Upper lobe of left lung (tissue), 6 donors: ENCODE results near the gene MCTP1. TPM values are rescaled to one million over a fixed set of nuclear protein-coding genes. Genes with fewer than 3 reads are reported as not detected.

ENCODE experiments used
- ATAC-seq, 2 donors: fragments of 200-7000 bp; cut with Tn5 transposase; one replicate each; pipeline ENCODE4 v1.9.1; 2022; ENCODE audit warnings: mild to moderate bottlenecking in 2 of 2, moderate library complexity in 2 of 2; ENCODE audit not compliant: low FRiP score in 2 of 2
- DNase-seq, 2 donors: peaks; one replicate each; pipeline ENCODE4 v3.0.0-alpha.2; 2019 to 2020
- H3K27ac ChIP-seq, 4 donors: fragments of 200-600 bp; sonication (generic); one replicate each; pipeline ENCODE4 v1.5.1; 2016 to 2019
- H3K27me3 ChIP-seq, 4 donors: fragments of 200-600 bp; sonication (generic); one replicate each; pipeline ENCODE4 v1.5.1; 2017 to 2019
- H3K36me3 ChIP-seq, 4 donors: fragments of 200-600 bp; sonication (generic); one replicate each; pipeline ENCODE4 v1.5.1; 2016 to 2019
- H3K4me1 ChIP-seq, 4 donors: fragments of 200-600 bp; sonication (generic); one replicate each; pipeline ENCODE4 v1.5.1; 2018 to 2019
- H3K4me3 ChIP-seq, 4 donors: fragments of 200-600 bp; sonication (generic); one replicate each; pipeline ENCODE4 v1.5.1; 2017 to 2019; ENCODE audit warnings: mild to moderate bottlenecking in 2 of 4, moderate library complexity in 1 of 4
- H3K9me3 ChIP-seq, 4 donors: fragments of 200-600 bp; sonication (generic); one replicate each; pipeline ENCODE4 v1.5.1; 2018 to 2019
- EP300 ChIP-seq, 4 donors: sonication (generic); formaldehyde crosslinking; IDR thresholded peaks; one replicate each; pipeline ENCODE4 v1.5.1; 2017; ENCODE audit warnings: antibody characterized with exemption in 4 of 4, control low read depth in 2 of 4
- POLR2A ChIP-seq, 4 donors: fragments of 450-650 bp; IDR thresholded peaks; one replicate each; pipeline ENCODE4 v1.5.1; 2016 to 2017; ENCODE audit warnings: antibody characterized with exemption in 4 of 4, mild to moderate bottlenecking in 2 of 4
- POLR2AphosphoS5 ChIP-seq, 2 donors: sonication (generic); formaldehyde crosslinking; IDR thresholded peaks; one replicate each; pipeline ENCODE4 v1.5.1; 2017; ENCODE audit warnings: antibody characterized with exemption in 2 of 2
- WGBS, 2 donors: methylation state at CpG; one replicate each; pipeline ENCODE4 v1.1.5; 2017 to 2018; 5-methylcytosine and 5-hydroxymethylcytosine counted together
- total RNA-seq, 6 donors: library from RNA; depleted of rRNA in 4 of 6; stranded (reverse); fragments of >200 nt in 4 of 6; gene quantifications; one replicate each; pipeline versions ENCODE4 v1.1.0 to v1.2.1, GENCODE V29; 2016 to 2021
- TF ChIP-seq, protein P1 (sequence below), 6 experiments: fragments of 450-650 bp in 4 of 6; fragments of 200-600 bp in 2 of 6; sonication (generic) in 2 of 6; IDR thresholded peaks; one replicate each; pipeline ENCODE4 v1.5.1; 2016 to 2019; ENCODE audit warnings: antibody characterized with exemption in 6 of 6
- donor health status: DM: no; HTN: no; CAD: no; lungs with moderate emphysema.
- donor health status: DM: no; HTN: yes; CAD: no; lungs with severe emphysema.

Gene MCTP1
- total RNA-seq, 6 donors from 2014 or later, result 30.4 to 43.8 (median 38.3) TPM

DNA sequence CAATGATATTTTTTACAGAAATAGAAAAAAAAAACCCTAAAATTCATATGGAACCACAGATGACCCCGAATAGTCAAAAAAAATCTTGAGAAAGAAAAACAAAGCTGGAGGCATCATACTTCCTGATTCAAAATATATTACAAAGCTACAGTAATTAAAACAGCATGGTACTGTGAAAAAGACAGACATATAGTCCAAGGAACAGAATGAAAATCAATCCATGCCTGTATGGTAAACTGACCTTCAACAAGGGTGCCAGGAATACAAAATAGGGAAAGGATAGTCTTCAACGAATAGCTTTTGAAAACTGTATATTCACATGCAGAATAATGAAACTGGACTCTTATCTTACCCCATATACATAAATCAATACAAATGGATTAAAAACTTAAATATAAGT, 307.5 kb downstream of the MCTP1 start:
- DNase-seq (no peak), ATAC-seq (no peak)
- Histone ChIP-seq H3K4me3 (no peak overlapping the region), H3K36me3 (no peaks in the 10 kb centered on the region), H3K27me3 (no peaks in the 10 kb centered on the region), H3K4me1 (no peaks in the 10 kb centered on the region), H3K9me3 (peaks cover 5 to 10% (median 7%) of the 10 kb centered on the region in 4 donors), H3K27ac (no peak overlapping the region)
- TF ChIP-seq, protein P1, sequence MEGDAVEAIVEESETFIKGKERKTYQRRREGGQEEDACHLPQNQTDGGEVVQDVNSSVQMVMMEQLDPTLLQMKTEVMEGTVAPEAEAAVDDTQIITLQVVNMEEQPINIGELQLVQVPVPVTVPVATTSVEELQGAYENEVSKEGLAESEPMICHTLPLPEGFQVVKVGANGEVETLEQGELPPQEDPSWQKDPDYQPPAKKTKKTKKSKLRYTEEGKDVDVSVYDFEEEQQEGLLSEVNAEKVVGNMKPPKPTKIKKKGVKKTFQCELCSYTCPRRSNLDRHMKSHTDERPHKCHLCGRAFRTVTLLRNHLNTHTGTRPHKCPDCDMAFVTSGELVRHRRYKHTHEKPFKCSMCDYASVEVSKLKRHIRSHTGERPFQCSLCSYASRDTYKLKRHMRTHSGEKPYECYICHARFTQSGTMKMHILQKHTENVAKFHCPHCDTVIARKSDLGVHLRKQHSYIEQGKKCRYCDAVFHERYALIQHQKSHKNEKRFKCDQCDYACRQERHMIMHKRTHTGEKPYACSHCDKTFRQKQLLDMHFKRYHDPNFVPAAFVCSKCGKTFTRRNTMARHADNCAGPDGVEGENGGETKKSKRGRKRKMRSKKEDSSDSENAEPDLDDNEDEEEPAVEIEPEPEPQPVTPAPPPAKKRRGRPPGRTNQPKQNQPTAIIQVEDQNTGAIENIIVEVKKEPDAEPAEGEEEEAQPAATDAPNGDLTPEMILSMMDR (IDR thresholded peaks at IDR 0.05), result no peak
- TF ChIP-seq POLR2A (IDR thresholded peaks at IDR 0.05) (no peak), POLR2AphosphoS5 (IDR thresholded peaks at IDR 0.05) (no peak), EP300 (IDR thresholded peaks at IDR 0.05) (no peak)
- 0 to 23% methylated on average over 2 of the region's 2 CpGs for WGBS, 2 donors

DNA sequence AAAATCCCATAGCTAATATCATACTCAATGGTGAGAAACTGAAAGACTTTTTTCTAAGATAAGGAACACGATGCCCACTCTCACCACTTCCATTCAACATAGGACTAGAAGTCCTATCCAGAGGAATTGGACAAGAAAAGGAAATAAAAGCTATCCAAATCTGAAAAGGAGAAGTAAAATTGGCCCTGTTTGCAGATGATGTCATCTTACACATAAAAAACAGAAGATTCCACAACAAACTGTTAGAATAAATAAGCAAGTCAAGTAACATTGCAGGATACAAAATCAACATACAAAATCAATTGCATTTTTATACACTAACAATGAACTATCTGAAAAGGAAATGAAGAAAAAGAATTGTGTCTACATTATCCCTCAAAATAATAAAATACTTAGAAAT, 308.0 kb downstream of the MCTP1 start:
- TF ChIP-seq POLR2A (IDR thresholded peaks at IDR 0.05) (no peak), POLR2AphosphoS5 (IDR thresholded peaks at IDR 0.05) (no peak), EP300 (IDR thresholded peaks at IDR 0.05) (no peak)
- TF ChIP-seq, protein P1 (IDR thresholded peaks at IDR 0.05), result no peak
- Histone ChIP-seq H3K9me3 (peaks cover 5 to 10% (median 7%) of the 10 kb centered on the region in 4 donors), H3K27ac (no peak overlapping the region), H3K4me3 (no peak overlapping the region), H3K4me1 (no peaks in the 10 kb centered on the region), H3K27me3 (no peaks in the 10 kb centered on the region), H3K36me3 (no peaks in the 10 kb centered on the region)
- WGBS, 2 donors, result 90 to 97% methylated on average over 1 of the region's 1 CpG
- DNase-seq, result no peak
- no peak for ATAC-seq

DNA sequence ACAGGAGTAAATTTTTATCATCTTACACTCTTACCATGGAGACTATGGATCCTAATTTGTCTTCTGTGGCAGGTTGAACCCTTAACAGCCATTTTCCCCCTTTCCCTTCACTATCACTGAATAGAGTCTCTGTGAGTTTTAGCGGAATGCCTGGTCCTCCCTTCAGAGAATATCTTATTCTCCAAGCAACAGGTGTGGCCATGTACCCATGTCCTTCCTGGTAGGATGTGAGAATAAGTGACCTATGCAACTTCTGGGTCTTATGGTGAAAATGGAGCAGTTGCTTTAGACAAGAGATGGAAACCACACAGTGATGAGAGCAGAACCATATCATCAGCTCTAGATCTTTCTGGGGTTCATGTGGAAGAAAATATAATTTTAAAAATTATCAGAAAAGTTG, 312.6 kb downstream of the MCTP1 start:
- no peak overlapping the region for H3K27ac ChIP-seq
- H3K4me3 ChIP-seq, result no peak overlapping the region
- no peaks in the 10 kb centered on the region for H3K36me3 ChIP-seq
- ATAC-seq (no peak), DNase-seq (no peak)
- TF ChIP-seq POLR2A (IDR thresholded peaks at IDR 0.05), result no peak
- TF ChIP-seq POLR2AphosphoS5 (IDR thresholded peaks at IDR 0.05), result no peak
- no peak for TF ChIP-seq EP300 (IDR thresholded peaks at IDR 0.05)
- TF ChIP-seq, protein P1 (IDR thresholded peaks at IDR 0.05), result no peak
- no peaks in the 10 kb centered on the region for H3K27me3 ChIP-seq
- peaks cover 1 to 5% (median 1%) of the 10 kb centered on the region in 4 donors for H3K9me3 ChIP-seq
- 96 to 100% methylated on average over 1 of the region's 1 CpG for WGBS, 2 donors
- peaks cover 0 to 7% (median 0%) of the 10 kb centered on the region in 4 donors for H3K4me1 ChIP-seq

DNA sequence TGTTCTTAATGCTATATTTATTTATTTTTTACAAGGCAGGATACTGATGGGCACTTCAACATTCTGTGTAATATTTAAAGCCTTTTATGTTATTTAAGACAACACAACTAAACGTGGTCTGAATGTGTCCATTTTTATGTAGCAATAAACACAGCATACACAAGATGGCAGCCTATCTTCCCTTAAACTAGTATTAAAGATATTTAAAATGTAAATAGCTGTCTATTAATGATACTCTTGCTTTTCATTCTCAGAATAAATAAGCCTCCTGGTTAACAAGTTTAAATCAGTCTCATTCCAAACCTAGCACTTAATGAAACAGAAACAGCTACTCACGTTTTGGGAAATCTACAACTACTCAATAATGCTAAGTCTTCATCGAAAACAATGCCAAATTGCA, 315.7 kb downstream of the MCTP1 start:
- Histone ChIP-seq H3K4me3 (no peak overlapping the region), H3K4me1 (peaks cover 0 to 7% (median 0%) of the 10 kb centered on the region in 4 donors), H3K27me3 (no peaks in the 10 kb centered on the region), H3K36me3 (no peaks in the 10 kb centered on the region), H3K27ac (no peak overlapping the region), H3K9me3 (no peaks in the 10 kb centered on the region)
- WGBS, 2 donors, result 23 to 25% methylated on average over 3 of the region's 3 CpGs
- DNase-seq (no peak), ATAC-seq (no peak)
- TF ChIP-seq POLR2AphosphoS5 (IDR thresholded peaks at IDR 0.05), result no peak
- TF ChIP-seq, protein P1 (IDR thresholded peaks at IDR 0.05), result no peak
- TF ChIP-seq POLR2A (IDR thresholded peaks at IDR 0.05), result no peak
- TF ChIP-seq EP300 (IDR thresholded peaks at IDR 0.05), result no peak

DNA sequence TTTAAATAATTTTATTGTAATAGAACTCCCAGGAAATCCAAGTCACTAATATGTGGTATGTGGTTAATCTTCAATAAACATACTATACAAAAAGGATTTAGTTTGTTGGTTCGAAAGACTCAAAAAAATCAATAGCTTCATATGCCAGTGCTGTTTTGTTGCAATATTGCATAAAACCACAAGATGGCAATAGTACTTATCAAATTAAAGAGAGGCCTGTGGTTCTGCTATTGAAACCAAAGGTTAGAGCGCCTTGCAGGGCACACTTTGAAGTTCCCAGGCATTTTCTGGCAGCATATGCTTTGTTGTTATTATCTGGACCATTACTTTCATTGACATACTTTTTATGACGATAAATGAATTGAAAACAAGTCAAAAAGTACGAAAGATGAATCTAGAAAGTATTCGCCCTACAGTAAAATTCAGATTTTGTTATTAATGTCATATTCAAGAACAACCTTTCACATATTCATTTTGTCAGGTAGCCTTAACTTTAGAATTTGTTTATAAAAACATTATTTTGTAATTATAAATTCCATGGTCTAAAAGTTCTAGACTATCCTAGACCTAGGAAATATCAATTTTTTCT, 316.3 kb downstream of the MCTP1 start:
- no peak overlapping the region for H3K27ac ChIP-seq
- peaks cover 0 to 7% (median 0%) of the 10 kb centered on the region in 4 donors for H3K4me1 ChIP-seq
- WGBS, 2 donors, result 44 to 45% methylated on average over 5 of the region's 5 CpGs
- no peak overlapping the region for H3K4me3 ChIP-seq
- TF ChIP-seq POLR2A (IDR thresholded peaks at IDR 0.05) (no peak), EP300 (IDR thresholded peaks at IDR 0.05) (no peak), POLR2AphosphoS5 (IDR thresholded peaks at IDR 0.05) (no peak)
- TF ChIP-seq, protein P1 (IDR thresholded peaks at IDR 0.05), result peak; percentile 47 to 82 (median 78)
- no peak for DNase-seq
- no peaks in the 10 kb centered on the region for H3K36me3 ChIP-seq
- ATAC-seq, result peak; percentile 65 to 86
- H3K27me3 ChIP-seq, result no peaks in the 10 kb centered on the region
- no peaks in the 10 kb centered on the region for H3K9me3 ChIP-seq
